Mucosa of stomach (tissue), 1 donor: ENCODE measurements around the gene ROPN1L.
"Not testable (repeated sequence)": the region's sequence is repeated elsewhere in the genome, so short reads cannot be mapped to it uniquely, and the experiment has no call there.

Experiments
- H3K27me3 ChIP-seq: one replicate; pipeline ENCODE4 v1.7.0; 2013; ENCODE audit warnings: mild to moderate bottlenecking, low read length; ENCODE audit not compliant: control insufficient read depth, insufficient read depth
- H3K36me3 ChIP-seq: one replicate; pipeline ENCODE4 v1.7.0; 2013; ENCODE audit warnings: low read length; ENCODE audit not compliant: control insufficient read depth, insufficient read depth
- H3K4me1 ChIP-seq: one replicate; pipeline ENCODE4 v1.7.0; 2013; ENCODE audit warnings: mild to moderate bottlenecking, low read length; ENCODE audit not compliant: control insufficient read depth, insufficient read depth
- H3K4me3 ChIP-seq: one replicate; pipeline ENCODE4 v1.7.0; 2013; ENCODE audit warnings: low read length
- H3K9ac ChIP-seq: one replicate; pipeline ENCODE4 v1.7.0; 2013; ENCODE audit warnings: mild to moderate bottlenecking, low read length, moderate library complexity
- H3K9me3 ChIP-seq: one replicate; pipeline ENCODE4 v1.7.0; 2013; ENCODE audit warnings: mild to moderate bottlenecking, low read length, moderate library complexity; ENCODE audit not compliant: control insufficient read depth
- donor health status: Pancreatic carcinoma.

Gene ROPN1L

DNA sequence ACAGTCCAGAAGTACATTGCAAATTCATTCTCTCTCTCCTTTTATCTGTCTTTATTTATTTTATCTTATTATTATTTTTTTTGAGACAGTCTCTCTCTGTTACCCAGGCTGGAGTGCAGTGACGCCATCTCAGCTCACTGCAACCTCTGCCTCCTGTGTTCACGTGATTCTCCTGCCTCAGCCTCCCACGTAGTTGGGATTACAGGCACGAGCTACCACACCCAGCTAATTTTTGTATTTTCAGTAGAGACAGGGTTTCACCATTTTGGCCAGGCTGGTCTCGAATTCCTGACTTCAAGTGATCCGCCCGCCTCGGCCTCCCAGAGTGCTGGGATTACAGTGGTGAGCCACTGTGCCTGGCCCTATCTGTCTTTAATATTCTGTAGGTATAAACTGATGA, 72.9 kb downstream of the ROPN1L start:
- not testable (repeated sequence) for H3K36me3 ChIP-seq, H3K4me3 ChIP-seq, H3K4me1 ChIP-seq, H3K9me3 ChIP-seq, H3K9ac ChIP-seq, H3K27me3 ChIP-seq
